Neural crest cell (in vitro differentiated cells): ENCODE measurements around the gene SCARB2. TPM values are rescaled to one million over a fixed set of nuclear protein-coding genes. Genes with fewer than 3 reads are reported as not detected.

Source experiments
- DNase-seq: peaks from one replicate; pipeline ENCODE4 v3.0.0; 2021; ENCODE audit warnings: low read depth, mixed read lengths, low spot score
- H3K27ac Mint-ChIP-seq: one replicate; pipeline ENCODE4 v1.8.0; 2021; ENCODE audit warnings: mild to moderate bottlenecking, mixed read lengths; ENCODE audit not compliant: unreplicated experiment
- H3K27me3 Mint-ChIP-seq: 2 replicates; pipeline ENCODE4 v1.8.0; 2021; ENCODE audit warnings: low read depth, mild to moderate bottlenecking, mixed read lengths
- H3K36me3 Mint-ChIP-seq: 2 replicates; pipeline ENCODE4 v1.8.0; 2021; ENCODE audit warnings: low read depth, mild to moderate bottlenecking, mixed read lengths
- H3K4me1 Mint-ChIP-seq: 2 replicates; pipeline ENCODE4 v1.8.0; 2021; ENCODE audit warnings: mixed read lengths
- H3K4me3 Mint-ChIP-seq: one replicate; pipeline ENCODE4 v1.8.0; 2021; ENCODE audit warnings: mild to moderate bottlenecking, mixed read lengths
- H3K9me3 Mint-ChIP-seq: 2 replicates; pipeline ENCODE4 v1.8.0; 2021; ENCODE audit warnings: mixed read lengths
- CTCF ChIP-seq: fragments of 200-600 bp; sonication (generic); conservative IDR thresholded peaks from 2 replicates; pipeline ENCODE4 v1.5.0; 2021; ENCODE audit warnings: antibody characterized with exemption, mild to moderate bottlenecking
- total RNA-seq: library from RNA; stranded (reverse); gene quantifications from 2 replicates; pipeline ENCODE4 v1.2.1, GENCODE V29; 2021

The SCARB2 gene
- total RNA-seq, 1 donor from 2014 or later, result 60.8 TPM

DNA sequence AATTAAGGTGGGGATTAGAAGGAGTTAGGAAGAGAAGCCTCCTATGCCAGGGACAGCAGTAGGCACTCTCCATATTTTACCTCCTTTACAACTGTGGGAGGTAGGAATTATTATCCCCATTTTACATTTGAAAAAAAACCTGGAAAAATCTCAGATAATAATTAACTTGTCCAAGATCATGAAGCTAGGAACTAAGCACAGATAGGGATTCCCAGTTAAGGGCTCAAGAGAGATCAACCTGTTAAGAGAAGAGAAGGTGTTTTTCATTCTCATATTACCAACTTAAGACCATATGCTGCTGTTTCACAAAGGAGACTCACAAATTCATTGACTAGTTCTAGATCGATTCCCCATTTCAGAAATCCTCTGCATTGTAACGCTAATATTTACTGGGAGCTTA lies 21.8 kb upstream of the SCARB2 start:
- Mint-ChIP-seq H3K27me3 (no peaks in the 10 kb centered on the region), H3K27ac (no peak overlapping the region), H3K4me3 (no peak overlapping the region), H3K4me1 (peaks cover 14% of the 10 kb centered on the region), H3K9me3 (peaks cover 12% of the 10 kb centered on the region), H3K36me3 (peaks cover 4% of the 10 kb centered on the region)
- DNase-seq, result no peak
- no peak for TF ChIP-seq CTCF

- no peaks in the 10 kb centered on the region for H3K27me3 Mint-ChIP-seq
- peaks cover 14% of the 10 kb centered on the region for H3K4me1 Mint-ChIP-seq
- peaks cover 9% of the 10 kb centered on the region for H3K9me3 Mint-ChIP-seq
- TF ChIP-seq CTCF, result no peak
- no peaks in the 10 kb centered on the region for H3K36me3 Mint-ChIP-seq
- H3K27ac Mint-ChIP-seq, result no peak overlapping the region
- H3K4me3 Mint-ChIP-seq, result no peak overlapping the region
- no peak for DNase-seq
Measured at GRCh38 chr4:76234679-76235044, 21.0 kb upstream of the SCARB2 start.

DNA sequence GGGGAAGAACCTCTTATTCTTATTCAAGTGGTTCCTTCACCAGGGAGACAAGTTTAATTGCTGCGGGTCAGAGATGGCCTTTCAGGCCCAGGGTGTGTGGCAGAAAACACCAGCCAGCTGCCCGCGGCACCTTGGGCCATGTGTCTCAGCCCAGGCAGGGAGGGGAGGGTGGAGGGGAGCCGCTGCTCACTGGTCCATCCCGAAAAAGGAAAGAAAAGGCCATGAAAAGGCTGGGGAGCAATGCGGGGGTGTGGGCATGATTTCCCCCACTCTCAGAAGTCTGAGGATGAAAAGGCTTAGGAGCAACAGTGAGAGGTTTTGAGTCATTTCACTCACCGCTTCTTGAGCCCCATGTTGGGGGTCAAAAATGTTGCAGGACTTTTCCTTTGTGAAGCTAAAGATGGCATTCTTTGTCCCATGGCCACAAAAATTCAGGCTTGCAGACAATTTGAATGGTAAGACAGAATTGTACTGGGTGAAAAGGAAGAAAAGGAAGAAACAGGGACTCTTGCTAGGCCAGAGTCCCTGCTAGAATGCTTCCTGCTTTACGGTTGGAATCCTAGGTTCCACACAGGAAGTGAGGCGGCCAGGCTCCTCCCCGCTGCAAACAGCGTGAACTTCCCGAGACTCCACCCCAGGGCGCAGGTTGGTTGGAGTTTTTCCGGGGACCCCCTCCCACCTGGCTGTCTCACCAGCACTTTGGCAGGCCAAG lies 20.5 kb upstream of the SCARB2 start:
- Mint-ChIP-seq H3K4me1 (peaks cover 14% of the 10 kb centered on the region), H3K36me3 (peaks cover 2% of the 10 kb centered on the region), H3K4me3 (no peak overlapping the region), H3K27ac (no peak overlapping the region), H3K9me3 (peaks cover 7% of the 10 kb centered on the region), H3K27me3 (no peaks in the 10 kb centered on the region)
- DNase-seq, result no peak
- TF ChIP-seq CTCF, result no peak

GRCh38 chr4:76233529-76233928 lies 19.9 kb upstream of the SCARB2 start:
- DNase-seq, result no peak
- H3K9me3 Mint-ChIP-seq, result peaks cover 13% of the 10 kb centered on the region
- peaks cover 14% of the 10 kb centered on the region for H3K4me1 Mint-ChIP-seq
- peaks cover 4% of the 10 kb centered on the region for H3K36me3 Mint-ChIP-seq
- H3K4me3 Mint-ChIP-seq, result peak overlapping the region; percentile 15
- H3K27me3 Mint-ChIP-seq, result no peaks in the 10 kb centered on the region
- no peak for TF ChIP-seq CTCF
- no peak overlapping the region for H3K27ac Mint-ChIP-seq

DNA sequence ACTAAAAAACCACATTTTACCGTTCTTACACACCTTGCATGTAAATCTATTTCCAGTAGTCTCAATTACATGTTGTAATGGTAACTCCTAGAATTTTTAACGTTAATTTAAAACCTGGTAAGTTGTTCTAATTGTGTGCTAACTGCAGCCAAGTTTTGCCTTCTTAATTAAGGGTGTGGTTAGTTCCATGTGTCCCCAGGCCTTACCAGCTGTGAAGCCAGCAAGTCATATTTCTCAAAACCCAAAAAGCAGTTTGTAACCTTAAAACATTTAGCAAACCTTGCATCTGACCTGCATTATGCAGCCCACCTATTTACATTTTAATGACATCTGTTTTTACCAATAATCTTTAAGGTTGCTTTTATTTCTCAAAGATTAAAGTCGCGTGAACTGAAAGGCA lies 19.5 kb upstream of the SCARB2 start:
- H3K27ac Mint-ChIP-seq, result no peak overlapping the region
- H3K9me3 Mint-ChIP-seq, result peaks cover 11% of the 10 kb centered on the region
- DNase-seq, result no peak
- peaks cover 14% of the 10 kb centered on the region for H3K4me1 Mint-ChIP-seq
- peaks cover 4% of the 10 kb centered on the region for H3K36me3 Mint-ChIP-seq
- TF ChIP-seq CTCF, result no peak
- no peaks in the 10 kb centered on the region for H3K27me3 Mint-ChIP-seq
- no peak overlapping the region for H3K4me3 Mint-ChIP-seq
